HG02798 (cell line): ENCODE results near the gene CDKN1B.

Experiments used
- ATAC-seq: cut with Tn5 transposase; IDR thresholded peaks from one replicate; pipeline ENCODE4 v1.9.1; 2021; ENCODE audit warnings: mild to moderate bottlenecking; ENCODE audit not compliant: unreplicated experiment, poor library complexity

The CDKN1B gene

GRCh38 chr12:12716793-12717585, at the start of gene CDKN1B:
Gene CDKN1B, plus strand, starts transcription at chr12:12717368. Its CDS starts 472 bp downstream, at chr12:12717840.
- ATAC-seq: peak; percentile 67

DNA sequence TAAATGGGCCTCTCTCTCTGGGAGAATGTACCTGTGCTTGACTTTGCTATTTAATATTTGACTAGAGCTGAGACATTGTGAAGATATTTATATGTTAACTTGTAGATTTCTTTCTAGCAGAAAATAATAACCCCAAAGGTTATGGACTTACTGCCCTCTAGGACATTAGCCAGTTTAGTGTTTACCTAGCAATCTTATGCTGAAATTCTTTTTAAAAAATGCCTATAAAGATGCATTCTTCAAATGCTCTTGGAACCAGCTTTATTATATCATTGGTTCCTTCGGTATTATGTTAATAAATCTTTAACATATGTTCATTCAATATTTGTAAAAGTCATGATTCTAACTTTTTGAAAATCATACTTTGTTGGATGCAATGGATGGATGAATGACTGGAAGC, 49.2 kb upstream of the CDKN1B start:
- ATAC-seq: no peak

GRCh38 chr12:12669020-12669419, 48.1 kb upstream of the CDKN1B start:
- ATAC-seq: no peak

GRCh38 chr12:12671850-12672660, 45.1 kb upstream of the CDKN1B start:
- ATAC-seq: no peak

DNA sequence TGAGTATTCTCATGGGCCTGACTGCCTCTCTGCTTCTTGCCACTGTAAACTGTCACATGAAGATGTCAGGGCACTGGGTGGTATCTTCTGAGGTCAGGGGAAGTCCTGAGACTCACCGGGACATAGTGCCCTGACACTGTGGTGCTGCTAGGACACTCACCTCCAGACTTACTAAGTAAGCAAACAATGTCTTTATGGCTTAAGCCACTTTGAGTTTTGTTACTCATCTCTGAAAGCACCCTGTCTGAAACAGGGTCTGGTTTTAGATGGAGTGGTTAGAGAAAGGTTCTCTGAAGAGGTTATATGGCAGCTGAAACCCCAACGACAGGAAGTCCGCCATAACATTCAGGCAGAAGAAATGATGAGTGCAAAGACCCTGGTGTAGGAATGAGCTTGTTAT, 43.9 kb upstream of the CDKN1B start:
- peak; percentile 76 for ATAC-seq

- no peak for ATAC-seq
Observed at GRCh38 chr12:12676605-12677004, 40.6 kb upstream of the CDKN1B start.

- no peak for ATAC-seq
Observed at GRCh38 chr12:12681061-12681765, 36.0 kb upstream of the CDKN1B start.

- ATAC-seq: no peak
Observed at GRCh38 chr12:12682284-12682683, 34.9 kb upstream of the CDKN1B start.

- ATAC-seq: no peak
Observed at GRCh38 chr12:12683136-12683697, 34.0 kb upstream of the CDKN1B start.

DNA sequence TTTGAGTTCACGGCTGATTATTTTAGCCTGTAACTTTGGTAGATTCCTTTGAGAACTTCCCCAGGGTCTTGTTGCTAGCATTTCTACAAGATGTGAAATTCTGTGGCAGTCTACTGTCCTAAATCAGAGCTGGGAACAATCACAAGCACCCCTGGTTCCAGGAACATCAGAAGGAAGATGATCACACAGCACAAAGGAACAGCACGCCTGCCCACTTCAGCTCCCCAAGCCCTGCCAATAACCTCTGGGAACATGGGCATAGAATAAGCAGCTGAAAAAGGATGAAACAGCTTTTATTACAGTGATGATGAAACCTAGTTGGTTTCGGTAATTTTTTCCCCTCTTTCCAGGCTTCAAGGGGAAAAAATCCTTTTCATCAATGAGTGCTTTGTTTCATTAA, 33.4 kb upstream of the CDKN1B start:
- no peak for ATAC-seq

GRCh38 chr12:12684375-12685106, 32.6 kb upstream of the CDKN1B start:
- no peak for ATAC-seq

- ATAC-seq: no peak
Observed at GRCh38 chr12:12685305-12685704, 31.9 kb upstream of the CDKN1B start.

- ATAC-seq: no peak
Observed at GRCh38 chr12:12686472-12686871, 30.7 kb upstream of the CDKN1B start.

DNA sequence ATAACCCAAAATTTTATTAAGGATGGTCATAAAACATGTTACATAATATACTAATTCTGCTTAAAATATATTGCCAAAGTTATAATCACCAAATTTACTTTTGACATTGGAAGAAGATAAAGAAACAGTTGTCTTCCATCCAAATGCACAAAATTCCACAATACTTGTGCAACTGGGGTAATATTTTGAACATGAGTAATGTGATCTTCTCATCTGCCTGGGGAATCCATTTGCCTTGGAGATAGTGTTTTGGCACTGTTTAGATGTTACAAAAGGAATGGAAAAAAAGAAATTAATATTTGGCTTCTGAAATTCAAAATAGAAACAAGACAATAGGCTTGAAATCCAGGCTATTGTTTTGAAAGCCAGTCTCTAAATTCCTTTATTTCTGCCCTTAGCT, 30.2 kb upstream of the CDKN1B start:
- no peak for ATAC-seq

GRCh38 chr12:12689647-12690300, 27.4 kb upstream of the CDKN1B start:
- ATAC-seq: no peak

DNA sequence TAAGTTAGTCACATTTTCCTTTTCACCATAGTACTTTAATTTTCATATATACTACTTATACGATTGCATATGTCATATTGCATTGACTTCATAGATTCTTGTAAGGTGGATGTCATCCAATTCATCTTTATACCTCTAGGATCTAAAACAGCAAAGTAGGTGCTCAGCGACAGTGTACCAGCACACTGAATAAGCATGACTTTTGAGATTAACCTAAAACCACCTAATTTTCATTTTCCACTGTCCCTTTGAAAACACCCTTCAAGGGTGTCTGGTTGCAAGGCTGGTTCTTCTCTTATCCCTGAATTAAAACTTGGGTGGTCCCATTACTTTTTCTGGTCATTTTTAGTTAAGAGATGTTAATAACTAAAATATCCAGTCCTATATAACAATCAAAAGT, 25.6 kb upstream of the CDKN1B start:
- ATAC-seq: peak; percentile 48

- no peak for ATAC-seq
Observed at GRCh38 chr12:12693111-12693671, 24.0 kb upstream of the CDKN1B start.

GRCh38 chr12:12696562-12697383, 20.4 kb upstream of the CDKN1B start:
- peak; percentile 74 for ATAC-seq
